Liver (tissue), 3 donors: ENCODE results near the gene INPPL1.
"Not testable (repeated sequence)": the region's sequence is repeated elsewhere in the genome, so short reads cannot be mapped to it uniquely, and the experiment has no call there.

Experiments used
- FOXA1 ChIP-seq: IDR thresholded peaks from 2 replicates; pipeline ENCODE4 v1.6.1; 2016; ENCODE audit warnings: antibody characterized with exemption
- GABPA ChIP-seq, 2 donors: IDR thresholded peaks in 1 of 2; conservative IDR thresholded peaks in 1 of 2; 2 replicates each; pipeline ENCODE4 v1.6.1; 2016; ENCODE audit warnings: antibody characterized with exemption in 2 of 2, mild to moderate bottlenecking in 1 of 2, moderate library complexity in 1 of 2
- MAX ChIP-seq: IDR thresholded peaks from 2 replicates; pipeline ENCODE4 v1.6.1; 2016; ENCODE audit warnings: antibody characterized with exemption
- RAD21 ChIP-seq, 2 donors: IDR thresholded peaks; 2 replicates each; pipeline ENCODE4 v1.6.1; 2016; ENCODE audit warnings: antibody characterized with exemption in 2 of 2, mild to moderate bottlenecking in 2 of 2
- TAF1 ChIP-seq: conservative IDR thresholded peaks from 2 replicates; pipeline ENCODE4 v1.6.1; 2016; ENCODE audit warnings: antibody characterized with exemption, mild to moderate bottlenecking
- YY1 ChIP-seq: IDR thresholded peaks from 2 replicates; pipeline ENCODE4 v1.6.1; 2016; ENCODE audit warnings: antibody characterized with exemption, mild to moderate bottlenecking
- TF ChIP-seq, protein P1 (sequence below): fragments of 150-350 bp; IDR thresholded peaks from 2 replicates; pipeline ENCODE4 v1.5.1; 2017; ENCODE audit warnings: improper control_type of control experiment, low read depth, low read length; ENCODE audit not compliant: missing input control
- donor health status: healthy.
- donor health status: healthy.

- TF ChIP-seq RAD21 (IDR thresholded peaks at IDR 0.05); YY1; GABPA (IDR thresholded peaks at IDR 0.05 in 1 of 2, conservative IDR thresholded peaks at IDR 0.05 in 1 of 2); FOXA1; TAF1; MAX: not testable (repeated sequence)
- TF ChIP-seq, protein P1, sequence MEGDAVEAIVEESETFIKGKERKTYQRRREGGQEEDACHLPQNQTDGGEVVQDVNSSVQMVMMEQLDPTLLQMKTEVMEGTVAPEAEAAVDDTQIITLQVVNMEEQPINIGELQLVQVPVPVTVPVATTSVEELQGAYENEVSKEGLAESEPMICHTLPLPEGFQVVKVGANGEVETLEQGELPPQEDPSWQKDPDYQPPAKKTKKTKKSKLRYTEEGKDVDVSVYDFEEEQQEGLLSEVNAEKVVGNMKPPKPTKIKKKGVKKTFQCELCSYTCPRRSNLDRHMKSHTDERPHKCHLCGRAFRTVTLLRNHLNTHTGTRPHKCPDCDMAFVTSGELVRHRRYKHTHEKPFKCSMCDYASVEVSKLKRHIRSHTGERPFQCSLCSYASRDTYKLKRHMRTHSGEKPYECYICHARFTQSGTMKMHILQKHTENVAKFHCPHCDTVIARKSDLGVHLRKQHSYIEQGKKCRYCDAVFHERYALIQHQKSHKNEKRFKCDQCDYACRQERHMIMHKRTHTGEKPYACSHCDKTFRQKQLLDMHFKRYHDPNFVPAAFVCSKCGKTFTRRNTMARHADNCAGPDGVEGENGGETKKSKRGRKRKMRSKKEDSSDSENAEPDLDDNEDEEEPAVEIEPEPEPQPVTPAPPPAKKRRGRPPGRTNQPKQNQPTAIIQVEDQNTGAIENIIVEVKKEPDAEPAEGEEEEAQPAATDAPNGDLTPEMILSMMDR: not testable (repeated sequence)
Observed at GRCh38 chr11:72180892-72181552, 43.5 kb upstream of the INPPL1 start.
